Esophagus (tissue), 2 donors: ENCODE data around the gene OPRD1. TPM values are rescaled to one million over a fixed set of nuclear protein-coding genes. Genes with fewer than 3 reads are reported as not detected.
"Not testable (repeated sequence)": the region's sequence is repeated elsewhere in the genome, so short reads cannot be mapped to it uniquely, and the experiment has no call there.

Source experiments
- H3K27ac ChIP-seq, 2 donors: one replicate each; pipeline ENCODE4 v1.5.1; 2013; ENCODE audit warnings: low read depth in 2 of 2, mild to moderate bottlenecking in 2 of 2, inconsistent platforms in 1 of 2, low read length in 1 of 2, moderate library complexity in 1 of 2
- H3K27me3 ChIP-seq, 2 donors: one replicate each; pipeline ENCODE4 v1.6.1; 2013; ENCODE audit warnings: low read length in 2 of 2, control low read depth in 1 of 2, mild to moderate bottlenecking in 1 of 2; ENCODE audit not compliant: insufficient read depth in 2 of 2, control insufficient read depth in 1 of 2
- H3K36me3 ChIP-seq, 2 donors: one replicate each; pipeline ENCODE4 v1.6.1; 2013; ENCODE audit warnings: low read length in 1 of 2; ENCODE audit not compliant: control insufficient read depth in 2 of 2, insufficient read depth in 2 of 2
- H3K4me1 ChIP-seq, 2 donors: one replicate each; pipeline ENCODE4 v1.6.1; 2013; ENCODE audit warnings: low read length in 1 of 2; ENCODE audit not compliant: control insufficient read depth in 2 of 2, insufficient read depth in 2 of 2
- H3K4me3 ChIP-seq, 2 donors: one replicate each; pipeline ENCODE4 v1.5.1; 2013; ENCODE audit warnings: low read length in 2 of 2, mild to moderate bottlenecking in 2 of 2, low read depth in 1 of 2, moderate library complexity in 1 of 2
- H3K9me3 ChIP-seq, 2 donors: one replicate each; pipeline ENCODE4 v1.6.1; 2013; ENCODE audit warnings: mild to moderate bottlenecking in 2 of 2, low read depth in 1 of 2, low read length in 1 of 2, moderate library complexity in 1 of 2; ENCODE audit not compliant: control insufficient read depth in 2 of 2, insufficient read depth in 1 of 2
- WGBS, 2 donors: extraction: QIAGEN DNeasy Blood & Tissue Kit; methylation state at CpG; one replicate each; pipeline ENCODE4 v1.1.7; 2013; 5-methylcytosine and 5-hydroxymethylcytosine counted together
- polyA plus RNA-seq, 2 donors: library from polyadenylated mRNA; stranded (reverse); fragments of 200-250 nt; gene quantifications; one replicate each; pipeline ENCODE4 v1.2.3, GENCODE V29; 2013
- donor health status: healthy with polysubstance abuse.
- donor health status: Bipolar disorder and iron deficiency.

OPRD1 gene
- polyA plus RNA-seq, 2 donors = not detected

DNA sequence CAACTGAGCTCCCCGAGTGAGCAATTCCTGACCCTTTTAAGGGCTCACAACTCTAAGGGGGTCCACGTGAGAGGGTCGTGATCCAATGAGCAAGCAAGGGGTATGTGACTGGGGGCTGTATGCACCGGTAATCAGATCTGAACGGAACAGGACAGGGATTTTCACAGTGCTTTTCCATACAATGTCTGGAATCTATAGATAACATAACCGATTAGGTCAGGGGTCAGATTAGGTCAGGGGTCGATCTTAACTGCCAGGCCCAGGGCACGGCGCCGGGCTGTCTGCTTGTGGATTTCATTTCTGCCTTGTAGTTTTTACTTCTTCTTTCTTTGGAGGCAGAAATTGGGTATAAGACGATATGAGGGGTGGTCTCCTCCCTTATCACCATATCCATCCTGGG is 30.7 kb upstream of the OPRD1 start:
- no peaks in the 10 kb centered on the region for H3K36me3 ChIP-seq
- no peak overlapping the region for H3K27ac ChIP-seq
- no peak overlapping the region for H3K4me3 ChIP-seq
- no peaks in the 10 kb centered on the region for H3K9me3 ChIP-seq
- no peaks in the 10 kb centered on the region for H3K27me3 ChIP-seq
- H3K4me1 ChIP-seq = no peaks in the 10 kb centered on the region
- 85% methylated on average over 11 of the region's 11 CpGs for WGBS, 2 donors

DNA sequence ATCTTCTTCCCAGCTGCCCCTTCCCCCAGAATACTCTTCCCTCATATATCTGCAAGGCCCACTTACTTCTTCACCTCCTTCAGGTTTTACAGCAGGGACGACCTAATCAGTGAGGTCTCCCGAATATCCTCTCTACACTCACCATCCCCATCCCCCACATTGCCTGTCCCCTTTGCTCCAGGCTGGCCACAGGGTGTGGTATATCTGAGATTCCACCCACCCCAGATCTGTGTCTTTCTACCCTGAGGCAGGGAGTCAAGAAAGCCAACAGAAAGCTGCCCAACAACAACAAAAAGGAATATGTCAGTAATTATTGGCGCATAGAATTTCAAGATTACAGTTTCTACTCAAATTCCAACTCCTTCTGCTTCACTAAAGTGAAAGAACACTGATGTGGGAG is 30.0 kb upstream of the OPRD1 start:
- Histone ChIP-seq H3K4me3 (no peak overlapping the region), H3K27me3 (no peaks in the 10 kb centered on the region), H3K36me3 (no peaks in the 10 kb centered on the region), H3K4me1 (no peaks in the 10 kb centered on the region), H3K9me3 (no peaks in the 10 kb centered on the region), H3K27ac (no peak overlapping the region)
- WGBS, 2 donors = 68 to 80% methylated on average over 3 of the region's 3 CpGs

DNA sequence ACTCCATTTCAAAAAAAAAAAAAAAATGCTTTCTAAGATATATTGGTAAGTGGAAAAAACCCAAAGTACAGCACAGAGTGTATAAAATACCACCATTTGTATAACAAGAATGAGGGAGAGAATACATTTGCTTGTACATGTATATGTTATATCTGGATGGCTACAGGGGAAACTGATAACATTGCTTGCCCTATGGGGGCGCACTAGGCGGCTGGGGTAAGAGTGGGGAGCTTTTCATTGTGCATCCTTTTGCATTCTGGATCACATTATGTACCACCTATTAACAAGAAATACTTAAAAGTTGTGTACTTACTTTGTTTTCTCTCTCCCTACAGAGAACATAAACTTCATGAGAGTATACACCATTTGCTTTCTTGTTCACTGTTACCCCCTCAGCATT is 28.6 kb upstream of the OPRD1 start:
- Histone ChIP-seq H3K9me3 (no peaks in the 10 kb centered on the region), H3K4me3 (no peak overlapping the region), H3K27me3 (no peaks in the 10 kb centered on the region), H3K4me1 (no peaks in the 10 kb centered on the region), H3K36me3 (no peaks in the 10 kb centered on the region), H3K27ac (no peak overlapping the region)
- WGBS, 2 donors = 72 to 90% methylated on average over 2 of the region's 2 CpGs

DNA sequence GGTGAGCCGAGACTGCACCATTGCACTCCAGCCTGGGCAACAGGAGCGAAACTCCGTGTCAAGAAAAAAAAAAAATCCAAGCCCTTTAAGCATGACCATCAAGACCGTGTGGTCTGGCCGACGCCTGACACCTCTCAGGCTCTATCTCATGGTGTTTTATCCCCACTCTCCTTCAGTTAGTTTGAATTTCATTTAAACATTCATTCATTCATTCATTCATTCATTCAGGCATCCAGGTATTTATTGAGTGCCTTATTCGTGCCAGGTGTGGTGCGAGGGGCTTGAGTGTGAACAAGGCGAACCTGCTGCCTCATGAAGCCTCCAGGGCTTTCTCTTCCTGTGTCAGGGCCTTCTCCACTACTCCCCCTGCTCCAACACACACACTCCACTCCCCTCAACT is 22.6 kb upstream of the OPRD1 start:
- Histone ChIP-seq H3K27me3 (no peaks in the 10 kb centered on the region), H3K36me3 (no peaks in the 10 kb centered on the region), H3K4me3 (no peak overlapping the region), H3K27ac (no peak overlapping the region), H3K9me3 (no peaks in the 10 kb centered on the region), H3K4me1 (no peaks in the 10 kb centered on the region)
- 89 to 92% methylated on average over 9 of the region's 9 CpGs for WGBS, 2 donors

DNA sequence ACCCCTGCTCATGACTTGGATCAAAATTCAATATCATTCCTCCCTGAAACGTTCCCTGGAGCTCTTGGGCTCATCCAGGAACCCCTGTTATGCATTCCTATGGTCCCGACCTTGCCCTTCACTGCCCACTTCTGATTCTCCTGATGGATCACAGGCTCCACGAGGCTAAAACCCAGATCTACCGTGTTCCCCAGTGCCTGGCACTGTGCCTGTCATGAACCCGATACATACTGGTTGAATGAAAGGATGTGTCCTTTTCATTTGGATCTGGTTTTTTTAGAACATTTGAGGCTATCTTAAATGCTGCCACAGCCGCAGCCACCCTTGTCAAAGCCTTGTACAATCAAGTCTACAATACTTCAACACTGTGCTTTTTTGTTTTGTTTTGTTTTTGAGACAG is 22.2 kb upstream of the OPRD1 start:
- WGBS, 2 donors = 69 to 77% methylated on average over 6 of the region's 6 CpGs
- no peaks in the 10 kb centered on the region for H3K4me1 ChIP-seq
- no peaks in the 10 kb centered on the region for H3K36me3 ChIP-seq
- no peak overlapping the region for H3K4me3 ChIP-seq
- no peaks in the 10 kb centered on the region for H3K27me3 ChIP-seq
- no peak overlapping the region for H3K27ac ChIP-seq
- no peaks in the 10 kb centered on the region for H3K9me3 ChIP-seq

GRCh38 chr1:28790377-28791035 is 21.5 kb upstream of the OPRD1 start:
- Histone ChIP-seq H3K27me3 (no peaks in the 10 kb centered on the region), H3K27ac (no peak overlapping the region)
- WGBS, 2 donors = 71 to 72% methylated on average over 12 of the region's 12 CpGs

GRCh38 chr1:28791929-28792328 is 20.0 kb upstream of the OPRD1 start:
- not testable (repeated sequence) for H3K4me1 ChIP-seq, H3K4me3 ChIP-seq, H3K27me3 ChIP-seq, H3K27ac ChIP-seq, H3K9me3 ChIP-seq, H3K36me3 ChIP-seq
- 90 to 92% methylated on average over 2 of the region's 2 CpGs for WGBS, 2 donors

More at GRCh38 chr1:28790377-28791035, 21.5 kb upstream of the OPRD1 start:
- no peaks in the 10 kb centered on the region for H3K4me1 ChIP-seq
- H3K36me3 ChIP-seq = no peaks in the 10 kb centered on the region
- H3K9me3 ChIP-seq = no peaks in the 10 kb centered on the region
- no peak overlapping the region for H3K4me3 ChIP-seq

DNA sequence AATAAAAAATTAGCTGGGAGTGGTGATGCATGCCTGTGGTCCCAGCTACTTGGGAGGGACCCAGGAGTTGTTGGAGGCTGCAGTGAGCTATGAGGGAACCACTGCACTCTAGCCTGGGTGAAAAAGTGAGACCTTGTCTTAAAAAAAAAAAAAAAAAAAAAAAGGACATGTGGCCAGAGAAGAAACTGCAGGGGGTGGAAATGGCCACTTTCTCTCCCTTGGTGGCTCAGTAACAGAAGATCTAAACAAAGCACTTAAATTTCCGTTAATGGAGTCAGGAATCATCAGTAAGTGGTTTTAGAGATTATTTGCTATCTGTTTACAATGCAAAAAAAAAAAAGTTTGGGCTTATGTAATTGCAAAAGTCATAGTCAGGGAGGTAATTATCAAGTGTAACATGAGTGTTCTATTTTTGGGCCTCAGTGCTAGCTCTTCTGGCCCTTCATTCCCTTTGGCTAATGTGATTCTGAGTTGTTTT is 19.3 kb upstream of the OPRD1 start:
- Histone ChIP-seq H3K4me1 (no peaks in the 10 kb centered on the region), H3K9me3 (no peaks in the 10 kb centered on the region), H3K27me3 (no peaks in the 10 kb centered on the region), H3K4me3 (no peak overlapping the region), H3K36me3 (no peaks in the 10 kb centered on the region), H3K27ac (no peak overlapping the region)
- WGBS, 2 donors = 80 to 86% methylated on average over 1 of the region's 1 CpG

DNA sequence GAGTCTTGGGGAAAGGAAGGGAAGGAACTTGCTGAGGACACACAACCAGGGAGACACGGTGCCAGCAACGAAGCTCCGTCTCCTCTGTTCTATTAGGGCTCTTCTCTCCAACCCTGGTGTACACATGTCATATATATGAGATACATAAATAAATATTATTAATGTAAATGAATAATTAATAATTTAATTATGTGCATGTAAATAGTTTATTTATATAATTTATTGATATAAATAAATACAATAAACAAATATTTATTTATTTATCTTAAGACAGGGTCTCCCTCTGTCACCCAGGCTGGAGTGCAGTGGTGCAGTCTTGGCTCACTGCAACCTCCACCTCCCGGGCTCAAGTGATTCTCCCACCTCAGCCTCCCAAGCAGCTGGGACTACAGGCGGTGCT is 17.4 kb upstream of the OPRD1 start:
- not testable (repeated sequence) for H3K27ac ChIP-seq, H3K9me3 ChIP-seq, H3K4me1 ChIP-seq, H3K27me3 ChIP-seq, H3K36me3 ChIP-seq, H3K4me3 ChIP-seq
- 90 to 95% methylated on average over 5 of the region's 5 CpGs for WGBS, 2 donors
